ENCODE data around the gene WSB2. TPM values are rescaled to one million over a fixed set of nuclear protein-coding genes. Genes with fewer than 3 reads are reported as not detected.

The WSB2 gene
- total and polyA plus RNA-seq, 10 of the 15 experiments (the other 5 are each of a cell fraction or from before 2014, with no cell fraction given): 18.3 to 82.6 (median 43.7) TPM

- H3K9ac ChIP-seq (ENCODE audit: control insufficient read depth, insufficient read depth, low read length): no peak overlapping the region
- H4K20me1 ChIP-seq (ENCODE audit: control insufficient read depth, insufficient read depth): no peaks in the 10 kb centered on the region
- H3K79me2 ChIP-seq (ENCODE audit: control insufficient read depth, insufficient read depth, low read length): peaks cover 5% of the 10 kb centered on the region
- no peaks in the 10 kb centered on the region for H3K4me1 ChIP-seq (ENCODE audit: control insufficient read depth, insufficient read depth, low read length)
- no peak overlapping the region for H3K27ac ChIP-seq (ENCODE audit: control insufficient read depth, insufficient read depth)
- H2AFZ ChIP-seq (ENCODE audit: control insufficient read depth, low read depth, low read length): no peak overlapping the region
- in situ Hi-C loops (cut with MboI): no loop called here
- DNase-seq (ENCODE audit: low read depth, low spot score) (no peak), FAIRE-seq (no peak), ATAC-seq (no peak)
- ChIA-PET SMC1A (ENCODE audit: uncharacterized antibody, unreplicated experiment) (interaction anchor here (0.6 kb wide), 1 partner anchor 161 kb away, joined by 3 read pairs; no protein-coding TSS in a partner anchor), RAD21 (ENCODE audit: unreplicated experiment) (no interaction called here), POLR2A (interaction anchor here (0.5 kb wide), 1 partner anchor 81 kb away, joined by 3 read pairs; no protein-coding TSS in a partner anchor), CTCF (interaction anchor here (0.6 kb wide), 1 partner anchor 163 kb away, joined by 5 read pairs; no protein-coding TSS in a partner anchor)
- no peak overlapping the region for H3K4me2 ChIP-seq (ENCODE audit: control insufficient read depth, insufficient read depth)
- H3K27me3 ChIP-seq (replicated peaks in 1 of 2; ENCODE audit: control insufficient read depth in 2 of 2, insufficient read depth in 2 of 2, low read length in 1 of 2): no peaks in the 10 kb centered on the region
- H3K36me3 ChIP-seq (ENCODE audit: control insufficient read depth in 2 of 2, insufficient read depth in 2 of 2, low read length in 1 of 2): no peaks in the 10 kb centered on the region
- intact Hi-C loops (cut with micrococcal nuclease; ENCODE audit: unreplicated experiment): no loop called here
- TF ChIP-seq MYB (IDR thresholded peaks at IDR 0.05; ENCODE audit: borderline replicate concordance, low read depth, low read length): no peak
- TF ChIP-seq NFYB (IDR thresholded peaks at IDR 0.05; ENCODE audit: insufficient read depth, low read depth, low read length): no peak
- TF ChIP-seq RAD51 (IDR thresholded peaks at IDR 0.05): no peak
- TF ChIP-seq SPI1 (IDR thresholded peaks at IDR 0.05; ENCODE audit: borderline replicate concordance, insufficient read depth, low read depth, low read length): no peak
- TF ChIP-seq ZZZ3 (IDR thresholded peaks at IDR 0.05; ENCODE audit: control insufficient read depth, insufficient read length, low read depth): no peak
- TF ChIP-seq IRF3 (IDR thresholded peaks at IDR 0.05): no peak
- no peak for TF ChIP-seq RELB (IDR thresholded peaks at IDR 0.05; ENCODE audit: low read depth)
- TF ChIP-seq NFYA (IDR thresholded peaks at IDR 0.05; ENCODE audit: borderline replicate concordance, low read depth, low read length): no peak
- TF ChIP-seq CBFB (IDR thresholded peaks at IDR 0.05; ENCODE audit: low read depth): no peak
- no peak for TF ChIP-seq ZNF622 (IDR thresholded peaks at IDR 0.05)
- no peak for TF ChIP-seq MEF2A (IDR thresholded peaks at IDR 0.05; ENCODE audit: insufficient read depth, low read depth, low read length)
- TF ChIP-seq ZNF687 (IDR thresholded peaks at IDR 0.05): no peak
- WGBS (ENCODE audit: insufficient coverage, insufficient replicate concordance, low lambda C conversion rate, missing lambda C conversion rate): 47% methylated on average over 3 of the region's 3 CpGs
- no peaks in the 10 kb centered on the region; the same call in 2 of the 3 replicates for H3K9me3 ChIP-seq (replicated peaks; ENCODE audit: control insufficient read depth, insufficient read depth, low read length)
- BruUV-seq (replicated peaks): no TSS peak
- H3K4me3 ChIP-seq: no peak overlapping the region
Measured at GRCh38 chr12:118011961-118012360, 49.0 kb downstream of the WSB2 start.
